PC-3 (cell line): ENCODE data around the gene TUBB. TPM values are rescaled to one million over a fixed set of nuclear protein-coding genes. Genes with fewer than 3 reads are reported as not detected.
A peak's percentile ranks its signal among the peaks of the same experiment; 100 is the strongest.

ENCODE experiments used
- ATAC-seq: fragments of 200-7000 bp; cut with Tn5 transposase; 2 replicates; pipeline ENCODE4 v1.9.1; 2020; ENCODE audit warnings: mild to moderate bottlenecking, moderate library complexity
- BruUV-seq: library from RNA; stranded (reverse); fragments of 400-500 nt; replicated peaks from 2 replicates; lab custom pipeline; 2021; lab: Mats Ljungman, UMichigan
- CTCF ChIA-PET: fragments of 300-600 bp; sonication (Branson Sonifier 250); formaldehyde crosslinking; loops from one replicate; lab custom pipeline; 2022; ENCODE audit warnings: antibody characterized with exemption; lab: Charles Lee
- POLR2A ChIA-PET: fragments of 300-600 bp; sonication (Branson Sonifier 250); formaldehyde crosslinking; loops from one replicate; lab custom pipeline; 2022; ENCODE audit warnings: antibody characterized with exemption; ENCODE audit not compliant: unreplicated experiment; lab: Charles Lee
- DNase-seq: peaks from one replicate; pipeline ENCODE4 v3.0.0-alpha.2; 2015
- H2AFZ ChIP-seq: fragments of 300-600 bp; sonication (generic); 2 replicates; pipeline ENCODE4 v1.6.0; 2016; ENCODE audit warnings: antibody characterized with exemption, low read length
- H3F3A ChIP-seq: fragments of 300-600 bp; sonication (generic); one replicate; pipeline ENCODE4 v1.6.0; 2017; ENCODE audit warnings: antibody characterized with exemption, low read length, control low read depth, mild to moderate bottlenecking; ENCODE audit not compliant: unreplicated experiment
- H3K27ac ChIP-seq: fragments of 300-600 bp; sonication (generic); 2 replicates; pipeline ENCODE4 v1.5.1; 2016; ENCODE audit warnings: mild to moderate bottlenecking, low read length
- H3K27me3 ChIP-seq: fragments of 300-600 bp; sonication (generic); 2 replicates; pipeline ENCODE4 v1.6.1; 2016; ENCODE audit warnings: low read length, mixed read lengths
- H3K36me3 ChIP-seq: fragments of 300-600 bp; sonication (generic); 2 replicates; pipeline ENCODE4 v1.6.1; 2016; ENCODE audit warnings: low read depth, mixed run types, low read length, mixed read lengths
- H3K4me1 ChIP-seq: fragments of 300-600 bp; sonication (generic); 2 replicates; pipeline ENCODE4 v1.5.1; 2016; ENCODE audit warnings: low read length; ENCODE audit not compliant: insufficient read depth
- H3K4me2 ChIP-seq: fragments of 300-600 bp; sonication (generic); 2 replicates; pipeline ENCODE4 v1.6.0; 2016; ENCODE audit warnings: low read length
- H3K4me3 ChIP-seq: fragments of 300-600 bp; sonication (generic); 2 replicates; pipeline ENCODE4 v1.5.1; 2016; ENCODE audit warnings: mild to moderate bottlenecking, low read length, mixed read lengths
- H3K79me2 ChIP-seq: fragments of 300-600 bp; sonication (generic); 2 replicates; pipeline ENCODE4 v1.6.1; 2017; ENCODE audit warnings: low read length, mixed read lengths
- H3K9ac ChIP-seq: fragments of 300-600 bp; sonication (generic); 2 replicates; pipeline ENCODE4 v1.6.0; 2016; ENCODE audit warnings: mild to moderate bottlenecking, low read length
- H3K9me2 ChIP-seq: fragments of 300-600 bp; sonication (generic); replicated peaks from 2 replicates; pipeline ENCODE4 v1.6.1; 2016; ENCODE audit warnings: mixed run types, low read length, mixed read lengths
- H3K9me3 ChIP-seq: fragments of 300-600 bp; sonication (generic); 2 replicates; pipeline ENCODE4 v1.6.1; 2016; ENCODE audit warnings: low read length, mixed read lengths
- H4K20me1 ChIP-seq: fragments of 300-600 bp; sonication (generic); 2 replicates; pipeline ENCODE4 v1.6.1; 2016; ENCODE audit warnings: low read length, mixed read lengths
- CTCF ChIP-seq: fragments of 300-600 bp; sonication (generic); conservative IDR thresholded peaks from 2 replicates; pipeline ENCODE4 v1.5.1; 2017; ENCODE audit warnings: antibody characterized with exemption, low read depth, mild to moderate bottlenecking, low read length
- EZH2 ChIP-seq: fragments of 300-600 bp; sonication (generic); IDR thresholded peaks from one replicate; pipeline ENCODE4 v1.6.1; 2017; ENCODE audit warnings: antibody characterized with exemption, mild to moderate bottlenecking, low read length; ENCODE audit not compliant: unreplicated experiment
- EZH2phosphoT487 ChIP-seq: fragments of 300-600 bp; sonication (generic); IDR thresholded peaks from 2 replicates; pipeline ENCODE4 v1.6.1; 2018; ENCODE audit warnings: mild to moderate bottlenecking, antibody characterized with exemption, low read length, borderline replicate concordance
- intact Hi-C: fragments of 100-400 bp; cut with micrococcal nuclease; formaldehyde crosslinking; loops from 2 replicates; pipeline ENCODE4 v1.9.0; 2023
- total RNA-seq: library from RNA; depleted of rRNA; stranded (reverse); fragments of >200 nt; gene quantifications from 2 replicates; pipeline ENCODE4 v1.2.3, GENCODE V29; 2014

TUBB gene
- total RNA-seq, 1 experiment from 2014 or later, result 1,398 TPM

- Histone ChIP-seq H3K4me3 (no peak overlapping the region), H3K4me2 (no peak overlapping the region), H3K79me2 (peaks cover 35% of the 10 kb centered on the region), H3K36me3 (peaks cover 19% of the 10 kb centered on the region), H3K27me3 (no peaks in the 10 kb centered on the region), H3K9me3 (no peaks in the 10 kb centered on the region), H3K9ac (no peak overlapping the region), H3K9me2 (no peaks in the 10 kb centered on the region), H2AFZ (no peak overlapping the region), H3K4me1 (peaks cover 26% of the 10 kb centered on the region), H3K27ac (no peak overlapping the region), H3F3A (no peaks in the 10 kb centered on the region), H4K20me1 (no peaks in the 10 kb centered on the region)
- DNase-seq, result no peak
- no peak for TF ChIP-seq CTCF
- no peak for TF ChIP-seq EZH2
- TF ChIP-seq EZH2phosphoT487, result no peak
- BruUV-seq, result no TSS peak
- CTCF ChIA-PET, result no interaction called here
- POLR2A ChIA-PET, result no interaction called here
- intact Hi-C loops, result no loop called here
- no peak for ATAC-seq
These were observed 5.9 kb upstream of the TUBB start for GRCh38 chr6:30714263-30714662.

- peak overlapping the region; percentile 90 for H2AFZ ChIP-seq
- no peaks in the 10 kb centered on the region for H3K9me3 ChIP-seq
- ChIA-PET POLR2A (interaction anchor here (0.5 to 1.0 kb wide), 5 partner anchors 12 to 99 kb away, joined by 3 to 7 read pairs (median 5); partner anchors contain the start of genes MRPS18B and NRM), CTCF (interaction anchor here (0.7 to 1.1 kb wide), 2 partner anchors 26 to 29 kb away, joined by 3 to 4 read pairs; partner anchors contain the start of gene NRM)
- H3K4me3 ChIP-seq, result peak overlapping the region; percentile 71
- intact Hi-C loops, result loop anchor here (1.0 kb wide), 1 partner anchor 30 kb away; no protein-coding TSS in a partner anchor
- peaks cover 30% of the 10 kb centered on the region for H3K4me1 ChIP-seq
- peaks cover 4% of the 10 kb centered on the region for H4K20me1 ChIP-seq
- TF ChIP-seq CTCF (no peak), EZH2 (no peak), EZH2phosphoT487 (no peak)
- H3K79me2 ChIP-seq, result peaks cover 58% of the 10 kb centered on the region
- TSS peak; percentile 63 for BruUV-seq
- H3K4me2 ChIP-seq, result peak overlapping the region; percentile 82
- H3K9ac ChIP-seq, result peak overlapping the region; percentile 92
- H3K27me3 ChIP-seq, result no peaks in the 10 kb centered on the region
- no peaks in the 10 kb centered on the region for H3K9me2 ChIP-seq
- H3K27ac ChIP-seq, result peak overlapping the region; percentile 89
- DNase-seq (no peak), ATAC-seq (no peak)
- H3K36me3 ChIP-seq, result peaks cover 21% of the 10 kb centered on the region
- peaks cover 5% of the 10 kb centered on the region for H3F3A ChIP-seq
These were observed 3.3 kb upstream of the TUBB start for GRCh38 chr6:30716879-30717128.

GRCh38 chr6:30717129-30717844 lies 2.9 kb upstream of the TUBB start, which contains the start of gene MDC1:
TSS of gene MDC1 (minus strand) at chr6:30717281. CDS start at chr6:30715175, 2,106 bp downstream.
- no peaks in the 10 kb centered on the region for H3K9me3 ChIP-seq
- H3K27me3 ChIP-seq, result no peaks in the 10 kb centered on the region
- peak within 1 kb of the TSS; percentile 92 for H3K9ac ChIP-seq
- peak within 1 kb of the TSS; percentile 90 for H2AFZ ChIP-seq
- POLR2A ChIA-PET, result interaction anchor here (0.5 to 1.0 kb wide), 8 partner anchors 9 to 504 kb away, joined by 3 to 7 read pairs (median 4); partner anchors contain the start of genes MRPS18B, NRM and TRIM26
- ATAC-seq, result peak; percentile 76
- peak within 1 kb of the TSS; percentile 89 for H3K27ac ChIP-seq
- intact Hi-C loops, result loop anchor here (1.0 kb wide), 1 partner anchor 30 kb away; no protein-coding TSS in a partner anchor
- peak within 1 kb of the TSS; percentile 93 for H3K4me2 ChIP-seq
- H3K9me2 ChIP-seq, result no peaks in the 10 kb centered on the region
- TF ChIP-seq EZH2, result no peak
- no peak for TF ChIP-seq CTCF
- no peak for TF ChIP-seq EZH2phosphoT487
- H3F3A ChIP-seq, result peaks cover 5% of the 10 kb centered on the region
- peaks cover 25% of the 10 kb centered on the region for H3K36me3 ChIP-seq
- DNase-seq, result peak; percentile 99
- H3K4me3 ChIP-seq, result peak within 1 kb of the TSS; percentile 71
- BruUV-seq, result no TSS peak
- CTCF ChIA-PET, result interaction anchor here (0.7 to 1.1 kb wide), 2 partner anchors 26 to 30 kb away, joined by 3 to 4 read pairs; partner anchors contain the start of gene NRM
- peaks cover 6% of the 10 kb centered on the region for H4K20me1 ChIP-seq
- peaks cover 30% of the 10 kb centered on the region for H3K4me1 ChIP-seq
- peaks cover 63% of the 10 kb centered on the region for H3K79me2 ChIP-seq
